HEK293T (cell line): Measurements from ENCODE around the gene SLC47A2.

Experiments used
- ARNT ChIP-seq: fragments of 450-650 bp; IDR thresholded peaks from 2 replicates; pipeline ENCODE4 v1.6.1; 2017; ENCODE audit warnings: mild to moderate bottlenecking
- BHLHE40 ChIP-seq: fragments of 450-650 bp; IDR thresholded peaks from 2 replicates; pipeline ENCODE4 v1.6.1; 2016; ENCODE audit warnings: mild to moderate bottlenecking, moderate library complexity, borderline replicate concordance
- ELF4 ChIP-seq: fragments of 450-650 bp; IDR thresholded peaks from 2 replicates; pipeline ENCODE4 v1.6.1; 2017; ENCODE audit warnings: antibody characterized with exemption
- FOXA1 ChIP-seq: fragments of 450-650 bp; IDR thresholded peaks from 2 replicates; pipeline ENCODE4 v1.6.1; 2016; ENCODE audit warnings: mild to moderate bottlenecking
- FOXK2 ChIP-seq: fragments of 450-650 bp; IDR thresholded peaks from 2 replicates; pipeline ENCODE4 v1.6.1; 2016; ENCODE audit warnings: mild to moderate bottlenecking
- FOXM1 ChIP-seq: fragments of 450-650 bp; IDR thresholded peaks from 2 replicates; pipeline ENCODE4 v1.6.1; 2017; ENCODE audit warnings: mild to moderate bottlenecking, borderline replicate concordance
- HDGF ChIP-seq: fragments of 450-650 bp; IDR thresholded peaks from 2 replicates; pipeline ENCODE4 v1.6.1; 2017; ENCODE audit warnings: antibody characterized with exemption, borderline replicate concordance
- LEF1 ChIP-seq: fragments of 450-650 bp; IDR thresholded peaks from 2 replicates; pipeline ENCODE4 v1.6.1; 2017; ENCODE audit warnings: mild to moderate bottlenecking, borderline replicate concordance
- NFRKB ChIP-seq: fragments of 450-650 bp; IDR thresholded peaks from 2 replicates; pipeline ENCODE4 v1.6.1; 2016; ENCODE audit warnings: mild to moderate bottlenecking, moderate library complexity
- PKNOX1 ChIP-seq: fragments of 450-650 bp; IDR thresholded peaks from 2 replicates; pipeline ENCODE4 v1.6.1; 2016
- SP1 ChIP-seq: fragments of 450-650 bp; IDR thresholded peaks from 2 replicates; pipeline ENCODE4 v1.6.1; 2017
- TARDBP ChIP-seq: fragments of 450-650 bp; IDR thresholded peaks from 2 replicates; pipeline ENCODE4 v1.6.1; 2016
- ZNF384 ChIP-seq: fragments of 450-650 bp; IDR thresholded peaks from 2 replicates; pipeline ENCODE4 v1.6.1; 2016

- TF ChIP-seq PKNOX1 (no peak), SP1 (no peak), ELF4 (no peak), ARNT (no peak), BHLHE40 (no peak), ZNF384 (no peak), FOXM1 (no peak), FOXA1 (no peak), NFRKB (no peak), LEF1 (no peak), FOXK2 (no peak), TARDBP (no peak), HDGF (no peak)
These were observed 26.1 kb upstream of the SLC47A2 start for GRCh38 chr17:19742495-19742894.
